H1 (cell line): ENCODE measurements around the gene SLX9. TPM values are rescaled to one million over a fixed set of nuclear protein-coding genes. Genes with fewer than 3 reads are reported as not detected.

Experiments
- EZH2 ChIP-seq: fragments of 200-600 bp; sonication (generic); IDR thresholded peaks from 2 replicates; pipeline ENCODE4 v1.7.1; 2012; ENCODE audit warnings: low read depth, mild to moderate bottlenecking, moderate library complexity, low read length, inconsistent platforms; ENCODE audit not compliant: severe bottlenecking
- polyA plus RNA-seq, 7 experiments: library from polyadenylated mRNA; depleted of rRNA in 3 of 7; stranded (reverse) in 5 of 7; unstranded in 2 of 7; fragments of >200 nt in 5 of 7; fragments of 200-250 nt in 2 of 7; gene quantifications; 1 replicate in 5 of 7; 2 replicates in 1 of 7; 4 replicates in 1 of 7; pipeline versions ENCODE4 v1.2.1 to v1.2.3, GENCODE V29; 2011 to 2013; ENCODE audit warnings: missing spikeins in 2 of 7, mixed read lengths in 2 of 7
- total RNA-seq: library from RNA; stranded (reverse); fragmentation: NEBNext Ultra II Directional; extraction: Animal tissue kit (Norgen Biotek cat#: 25700); gene quantifications from 2 replicates; pipeline ENCODE4 v1.2.1, GENCODE V29; 2021

The SLX9 gene
- total and polyA plus RNA-seq, 2 of the 8 experiments (the other 6 are each of a cell fraction or from before 2014, with no cell fraction given), result 17.7 to 57.3 TPM

DNA sequence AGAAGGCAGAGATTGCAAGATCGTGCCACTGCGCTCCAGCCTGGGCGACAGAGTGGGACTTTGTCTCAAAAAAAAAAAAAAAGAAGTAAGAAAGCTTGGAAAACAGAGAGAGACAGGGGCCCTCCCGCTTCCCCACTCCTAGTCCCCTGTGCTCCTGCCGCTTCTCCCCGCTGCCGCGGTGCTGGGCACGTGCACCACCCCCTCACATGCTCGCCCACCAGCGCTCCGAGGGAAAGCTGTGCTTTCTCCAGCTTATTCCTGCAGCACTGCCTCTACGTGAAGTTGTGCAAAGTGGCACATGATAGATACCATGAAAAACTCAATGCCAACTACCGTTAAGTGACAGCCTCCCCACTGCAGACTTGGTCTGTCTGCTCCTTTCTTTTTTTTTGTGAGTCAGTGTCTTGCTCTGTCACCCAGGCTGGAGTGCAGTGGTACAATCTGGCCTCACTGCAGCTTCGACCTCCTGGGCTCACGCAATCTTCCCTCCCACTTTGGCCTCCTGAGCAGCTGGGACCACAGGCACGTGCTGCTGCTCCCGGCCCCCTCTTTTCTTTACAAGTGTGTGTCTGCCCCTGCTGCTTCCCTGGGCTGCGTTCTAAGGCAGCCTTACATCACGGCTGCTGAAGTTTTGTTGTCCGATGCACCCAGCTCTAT is 15.4 kb downstream of the SLX9 start (continued):
- no peak for TF ChIP-seq EZH2
